CD4-positive, alpha-beta T cell treated with Interferon gamma for 1 hour (primary cell): ENCODE measurements around the gene PSMD1.
"Not testable (repeated sequence)": the region's sequence is repeated elsewhere in the genome, so short reads cannot be mapped to it uniquely, and the experiment has no call there.

ENCODE experiments used
- DNase-seq: peaks from one replicate; pipeline ENCODE4 v3.0.0-alpha.2; 2020

PSMD1 gene

DNA sequence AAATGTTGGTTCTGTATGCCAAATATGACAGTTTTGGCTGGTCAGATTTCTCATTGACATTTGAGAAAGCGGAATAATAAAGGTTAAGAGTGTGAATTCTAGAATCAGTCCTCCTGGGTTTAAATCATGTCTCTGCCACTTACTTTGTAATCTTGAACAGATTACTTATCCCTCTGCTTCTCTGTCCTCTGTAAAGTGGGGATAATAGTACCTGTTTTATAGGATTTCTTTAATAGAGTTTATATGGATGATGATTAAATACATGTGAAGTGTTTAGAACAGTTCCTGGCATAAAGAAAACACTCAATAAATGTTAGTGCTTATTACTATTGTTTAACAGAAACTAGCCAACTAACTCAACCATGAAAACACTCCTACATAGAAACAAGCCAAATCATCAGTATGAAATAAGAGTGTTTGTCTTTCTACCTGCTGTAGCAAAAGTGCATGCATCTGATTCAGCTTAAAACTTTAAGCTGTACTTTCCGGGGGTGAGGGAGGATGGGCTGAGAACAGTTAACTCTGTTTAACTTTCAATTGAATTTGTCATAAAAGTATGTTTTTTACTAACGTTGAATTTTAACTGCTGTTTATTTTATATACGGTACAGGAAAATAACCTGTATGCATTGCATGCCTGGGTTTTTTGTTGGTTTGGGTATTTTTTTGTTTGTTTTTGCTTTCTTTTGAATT, 61.4 kb downstream of the PSMD1 start:
- no peak for DNase-seq

DNA sequence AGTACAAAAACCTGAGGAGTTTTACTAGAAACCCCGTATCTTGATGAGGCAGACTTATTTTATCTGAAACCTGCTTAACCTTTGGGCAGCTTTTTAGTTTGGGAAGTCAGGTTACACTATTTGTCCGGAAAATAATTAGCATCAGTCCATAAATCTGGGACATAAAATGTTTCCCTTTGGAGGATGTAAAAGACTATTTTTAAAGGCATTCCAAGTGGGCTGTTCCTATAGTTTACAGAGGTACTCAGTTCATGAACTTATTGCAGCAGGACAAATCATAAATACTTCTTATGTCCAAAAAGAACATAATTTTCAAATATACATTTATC, 61.9 kb downstream of the PSMD1 start:
- DNase-seq: no peak

DNA sequence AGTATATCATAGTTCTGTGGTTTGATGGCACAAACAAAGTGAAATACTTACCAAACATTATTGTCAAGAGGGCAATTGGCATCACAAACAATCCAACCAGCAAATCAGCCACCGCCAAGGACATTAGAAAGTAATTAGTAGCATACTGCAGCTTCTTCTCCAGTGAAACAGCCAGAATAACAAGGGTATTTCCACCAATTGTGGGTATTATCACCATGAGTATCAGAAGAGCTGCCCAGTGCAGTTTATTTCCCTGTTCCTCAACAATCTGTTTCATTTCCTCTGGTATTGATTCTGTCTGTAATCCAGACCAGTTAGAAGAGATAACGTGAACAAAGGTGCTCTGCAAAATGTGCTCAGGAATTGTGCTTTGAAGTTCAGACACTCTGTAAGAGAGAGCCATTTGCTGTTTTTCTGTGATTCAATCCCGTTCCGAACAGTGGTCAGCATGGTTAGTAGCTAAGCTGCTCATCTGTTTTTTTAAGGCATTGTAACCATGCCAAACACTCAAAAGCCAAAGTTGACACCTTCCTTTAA, 66.8 kb downstream of the PSMD1 start:
- no peak for DNase-seq

DNA sequence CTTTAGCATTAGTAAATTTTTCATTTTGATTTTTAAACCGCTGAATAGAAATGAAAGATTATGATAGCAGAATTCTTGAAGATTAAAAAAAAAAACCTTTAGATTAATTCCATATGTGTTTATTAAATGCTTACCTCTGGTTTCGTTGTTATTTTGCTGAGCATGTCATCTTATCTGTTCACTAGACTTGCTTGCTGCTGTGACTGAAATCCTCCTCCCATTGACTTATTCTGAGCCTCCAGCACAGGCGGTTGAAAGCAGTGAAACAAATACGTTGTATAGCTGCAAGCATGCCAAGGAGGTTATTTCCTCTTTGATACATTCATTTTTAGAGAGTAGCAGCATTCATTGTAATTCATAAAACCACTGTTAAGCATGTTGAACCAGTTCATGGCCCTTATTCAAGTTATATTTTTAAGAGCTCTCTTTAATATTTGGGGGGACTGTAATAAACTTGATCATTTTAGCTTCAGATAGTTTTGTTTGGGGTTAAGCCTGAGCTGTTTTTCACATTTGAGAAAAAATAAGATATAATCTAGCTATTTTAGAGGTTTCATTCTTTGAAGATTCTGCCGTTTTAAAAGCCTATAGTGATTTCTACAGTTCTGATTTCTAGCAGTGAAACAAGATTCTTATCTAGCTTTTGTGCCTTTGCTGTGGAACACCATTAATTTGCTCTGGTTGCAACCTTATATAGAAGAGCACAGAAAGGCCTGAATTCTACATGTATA, 68.3 kb downstream of the PSMD1 start, which contains the start of gene HTR2B:
TSS of gene HTR2B (minus strand) at position 205 of the 731 bp plus-strand sequence. CDS start 1,278 bp downstream, outside the sequence.
- DNase-seq: no peak

DNA sequence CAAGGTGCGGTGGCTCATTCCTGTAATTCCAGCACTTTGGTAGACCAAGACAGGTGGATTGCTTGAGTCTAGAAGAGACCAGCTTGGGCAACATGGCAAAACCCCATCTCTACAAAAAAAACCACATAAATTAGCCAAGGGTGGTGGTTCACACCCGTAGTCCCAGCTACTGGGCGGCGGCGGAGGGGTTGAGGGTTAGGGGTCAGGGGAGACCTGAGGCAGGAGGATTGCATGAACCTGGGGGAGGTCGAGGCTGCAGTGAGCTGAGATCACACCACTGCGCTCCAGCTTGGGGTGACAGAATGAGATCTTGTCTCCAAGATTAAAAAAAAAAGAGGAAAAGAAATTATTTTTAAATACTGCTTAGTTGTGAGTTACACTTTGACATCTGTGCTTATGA, 69.5 kb downstream of the PSMD1 start:
- no peak for DNase-seq

DNA sequence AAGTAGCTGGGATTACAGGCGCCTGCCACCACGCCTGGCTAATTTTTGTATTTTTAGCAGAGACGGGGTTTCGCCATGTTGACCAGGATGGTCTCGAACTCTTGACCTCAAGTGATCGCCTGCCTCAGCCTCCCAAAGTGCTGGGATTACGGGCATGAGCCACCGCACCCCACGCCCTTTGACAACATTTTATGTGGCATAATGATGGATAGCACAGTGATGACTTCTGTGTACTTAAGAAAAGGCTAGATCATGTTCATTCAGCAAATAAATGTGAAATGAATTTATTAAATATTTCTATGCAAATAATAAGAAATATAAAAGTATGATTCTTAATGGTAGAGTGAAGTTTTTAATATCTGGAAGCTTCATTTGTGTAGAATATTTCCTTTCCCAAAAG, 70.8 kb downstream of the PSMD1 start:
- DNase-seq: no peak

DNA sequence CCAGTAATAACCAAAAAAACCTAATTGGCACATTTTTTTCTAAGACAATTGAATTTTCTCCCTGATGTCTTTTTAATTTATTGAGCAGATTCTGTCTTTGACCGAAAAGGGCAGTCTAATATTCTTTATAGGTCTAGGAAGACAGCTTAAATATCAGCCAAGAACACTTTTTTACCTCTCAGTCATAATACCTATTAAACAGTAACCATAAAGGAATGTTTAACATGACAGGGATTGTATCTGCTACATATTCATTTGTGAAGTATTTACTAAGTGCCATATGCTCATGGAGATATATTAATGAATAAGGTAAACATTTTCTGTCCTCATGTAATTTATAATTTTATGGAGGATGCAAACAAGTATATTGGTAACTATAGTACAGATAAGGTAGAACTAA, 71.3 kb downstream of the PSMD1 start:
- no peak for DNase-seq

DNA sequence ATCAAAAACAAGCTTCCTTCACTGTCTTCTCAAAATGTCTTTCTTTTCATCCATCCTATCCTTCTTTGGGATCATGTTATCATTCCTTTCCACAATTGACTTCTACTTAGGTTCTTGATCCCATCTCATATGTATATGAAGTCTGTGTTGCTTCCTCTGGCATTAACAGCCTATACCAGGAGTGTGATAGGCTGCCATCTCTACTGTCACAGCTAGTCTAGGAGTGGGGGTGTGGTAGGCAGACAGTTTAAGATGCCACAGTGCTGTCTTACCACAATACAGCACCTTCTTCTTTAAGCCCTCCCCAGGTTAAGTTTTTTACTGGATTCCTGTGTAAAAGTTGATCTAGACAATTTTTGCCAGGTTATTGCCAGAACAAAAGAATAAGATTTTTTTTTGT, 71.9 kb downstream of the PSMD1 start:
- DNase-seq: no peak

DNA sequence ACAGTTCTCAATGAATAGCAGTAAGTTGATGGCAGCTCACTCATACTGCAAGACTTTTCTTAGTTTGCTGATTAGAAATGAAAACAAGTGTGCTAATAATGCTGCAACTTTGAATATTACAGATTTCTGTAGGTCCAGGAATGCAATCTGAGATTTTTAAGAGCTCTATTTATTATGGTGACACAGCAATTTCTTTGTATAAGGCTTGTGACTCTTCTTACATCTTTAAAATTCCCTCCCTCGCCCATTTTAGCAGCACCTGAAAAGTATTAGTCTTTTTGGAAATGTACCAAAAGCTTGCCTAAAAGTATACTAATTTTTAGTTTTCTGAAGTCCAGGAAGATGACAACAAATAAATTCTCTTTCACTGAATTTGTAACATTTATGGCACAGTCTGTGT, 72.5 kb downstream of the PSMD1 start:
- no peak for DNase-seq

DNA sequence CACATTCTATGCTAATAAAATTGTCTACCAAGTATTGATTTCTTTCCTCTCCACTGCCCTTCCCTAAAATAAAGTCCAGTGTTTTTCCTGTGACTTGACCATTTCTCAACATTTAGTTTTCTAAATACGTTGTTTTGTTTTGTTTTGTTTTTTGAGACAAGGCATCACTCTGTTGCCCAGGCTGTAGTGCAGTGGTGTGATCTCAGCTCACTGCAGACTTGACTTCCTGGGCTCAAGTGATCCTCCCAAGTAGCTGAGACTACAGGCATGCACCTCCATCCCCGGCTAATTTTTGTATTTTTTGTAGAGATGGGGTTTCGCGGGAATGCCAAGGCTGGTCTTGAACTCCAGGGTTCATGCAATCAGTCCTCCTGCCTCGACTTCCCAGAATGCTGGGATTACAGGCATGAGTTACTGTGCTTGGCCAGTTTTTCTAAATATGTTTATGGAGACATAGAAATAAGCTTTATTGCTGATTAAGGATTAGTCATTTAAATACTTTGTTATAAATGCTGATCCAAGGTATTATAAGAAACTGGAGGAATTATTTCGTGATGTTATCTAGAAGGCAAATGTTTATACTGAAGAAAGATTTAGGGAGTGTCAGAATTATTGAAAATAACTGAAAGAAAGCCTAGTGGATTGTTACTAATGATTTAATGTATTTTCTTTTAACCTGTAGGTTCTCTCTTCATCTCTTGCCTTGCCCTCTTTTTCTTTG, 73.8 kb downstream of the PSMD1 start:
- DNase-seq: no peak

DNA sequence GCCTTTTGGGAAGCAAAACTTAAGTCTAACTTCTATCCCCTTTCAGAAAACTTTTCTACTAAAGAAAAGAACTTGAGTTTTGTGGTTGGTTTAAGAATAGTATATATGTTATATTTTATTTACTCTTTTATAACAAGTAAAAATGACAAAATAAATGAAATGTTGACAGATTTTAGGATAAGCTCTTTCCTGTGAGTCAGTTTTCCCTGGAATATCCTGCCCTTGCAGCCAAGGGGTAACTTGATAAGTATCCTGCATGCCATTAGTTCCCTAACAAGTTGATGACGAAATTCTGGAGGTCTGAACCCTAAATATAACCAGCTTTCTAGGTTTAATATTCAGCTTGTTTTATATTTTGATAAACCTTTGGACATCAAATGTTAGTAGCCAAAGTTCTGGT, 75.5 kb downstream of the PSMD1 start:
- DNase-seq: no peak

DNA sequence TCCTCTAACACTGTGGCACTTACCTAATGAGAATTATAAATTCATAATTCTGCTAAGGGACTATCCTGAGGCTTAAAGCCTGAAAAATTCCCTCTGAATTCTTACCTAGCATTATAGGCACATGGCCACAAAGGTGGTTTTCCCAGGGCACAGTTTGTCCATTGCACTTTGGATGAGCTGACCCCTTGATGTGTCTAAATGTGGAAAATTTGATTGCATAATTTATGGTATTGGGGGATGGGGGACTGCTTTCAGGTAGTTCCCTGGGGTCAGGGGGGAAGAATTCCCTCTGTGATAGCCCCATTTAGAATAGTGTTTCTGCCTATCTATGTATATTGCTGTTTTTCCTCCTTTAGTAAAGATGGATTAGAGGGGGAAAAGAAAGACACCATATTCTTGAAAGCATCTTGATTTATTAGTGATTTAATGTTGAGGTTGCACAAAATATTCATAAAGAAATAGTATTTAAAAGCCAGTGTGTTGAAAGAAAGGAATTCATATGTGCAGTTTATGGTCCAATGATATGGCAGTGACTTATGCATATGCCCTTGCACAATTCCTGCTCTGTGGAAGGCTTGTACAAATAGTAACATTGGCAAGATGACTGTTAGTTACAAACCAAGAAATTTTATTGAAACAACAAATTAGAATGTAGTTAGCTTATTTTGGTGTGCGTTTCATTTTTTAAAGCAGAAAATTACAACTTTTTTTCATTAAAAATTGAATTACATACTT, 76.9 kb downstream of the PSMD1 start:
- DNase-seq: no peak

DNA sequence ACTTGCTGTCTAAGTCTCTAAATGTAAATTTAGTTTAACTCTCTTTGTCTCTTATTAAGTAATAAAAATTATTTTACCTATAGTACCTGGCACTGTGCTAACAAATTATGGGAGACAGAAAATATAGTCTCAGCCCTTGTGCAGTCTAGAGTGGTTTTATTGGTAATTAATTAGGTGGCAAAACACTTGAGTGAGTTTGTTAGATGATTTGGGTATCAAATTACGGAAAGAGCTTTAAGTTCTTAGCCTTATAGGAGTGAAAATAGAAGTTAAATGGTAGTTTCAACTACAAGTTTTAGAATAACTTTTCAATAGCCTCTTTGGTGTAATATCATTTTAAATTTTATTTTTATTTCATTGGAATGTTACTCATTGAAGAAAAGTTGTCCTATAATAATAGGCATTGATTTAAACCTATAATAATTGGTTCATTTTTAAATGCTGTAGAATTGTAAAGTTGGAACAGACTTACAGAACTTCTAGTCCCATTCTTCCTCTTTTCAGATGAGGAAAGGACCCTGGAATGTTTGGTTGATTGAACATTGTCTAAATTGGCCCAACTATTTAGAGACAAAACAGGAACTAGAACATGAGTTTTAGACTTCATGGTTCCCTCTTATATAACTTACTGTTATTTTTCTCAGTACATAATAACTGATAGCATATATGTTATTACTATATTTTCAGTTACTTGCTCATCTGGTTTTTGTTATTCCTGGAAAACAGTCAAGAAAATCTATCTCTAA, 78.4 kb downstream of the PSMD1 start:
- DNase-seq: no peak

DNA sequence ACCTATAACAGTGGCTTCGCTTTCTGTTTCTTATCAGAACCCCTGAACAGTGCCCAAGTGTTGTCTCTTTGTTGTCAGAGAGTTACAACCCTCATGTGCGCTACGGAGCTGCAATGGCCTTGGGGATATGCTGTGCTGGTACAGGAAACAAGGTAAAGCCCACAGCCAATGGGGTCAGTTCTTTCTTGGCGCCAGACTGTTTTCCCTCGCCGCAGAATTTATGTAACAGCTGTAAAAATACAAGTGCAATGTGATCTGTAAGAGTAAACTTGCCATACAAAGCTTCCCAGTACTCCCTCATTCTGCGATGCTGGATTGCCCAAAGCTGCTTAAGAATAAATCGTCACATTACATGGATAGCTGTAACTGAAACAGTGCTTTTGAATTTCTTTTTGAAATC, 82.0 kb downstream of the PSMD1 start:
- no peak for DNase-seq

DNA sequence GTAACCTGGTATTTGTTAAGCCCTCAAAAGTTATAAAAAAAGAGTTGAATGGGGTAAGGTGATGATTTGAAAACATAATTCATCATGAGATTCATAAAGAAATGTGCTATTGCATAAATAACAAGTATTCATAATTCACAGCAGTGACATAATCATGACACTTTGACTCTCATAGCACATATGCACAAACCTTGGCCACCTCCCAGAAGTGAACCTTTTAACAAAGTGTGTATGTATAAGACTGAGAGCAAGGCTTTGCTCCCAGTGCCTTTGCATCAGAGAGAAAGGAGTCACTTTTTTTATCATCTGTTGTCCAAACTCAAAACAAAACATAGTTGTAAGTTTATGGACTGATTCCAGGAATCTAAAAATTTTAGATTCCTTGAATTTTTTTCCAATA, 83.1 kb downstream of the PSMD1 start:
- DNase-seq: no peak

DNA sequence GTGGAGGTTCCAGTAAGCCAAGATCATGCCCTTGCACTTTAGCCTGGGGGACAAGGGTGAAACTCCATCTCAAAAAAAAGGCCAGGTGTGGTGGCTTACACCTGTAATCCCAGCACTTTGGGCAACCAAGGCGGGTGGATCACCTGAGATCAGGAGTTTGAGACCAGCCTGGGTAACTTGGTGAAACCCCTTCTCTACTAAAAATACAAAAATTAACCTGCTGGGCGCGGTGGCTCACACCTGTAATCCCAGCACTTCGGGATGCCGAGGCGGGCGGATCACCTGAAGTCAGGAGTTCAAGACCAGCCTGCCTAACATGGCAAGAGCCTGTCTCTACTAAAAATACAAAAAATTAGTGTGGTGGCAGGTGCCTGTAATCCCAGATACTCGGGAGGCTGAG, 84.1 kb downstream of the PSMD1 start:
- not testable (repeated sequence) for DNase-seq

DNA sequence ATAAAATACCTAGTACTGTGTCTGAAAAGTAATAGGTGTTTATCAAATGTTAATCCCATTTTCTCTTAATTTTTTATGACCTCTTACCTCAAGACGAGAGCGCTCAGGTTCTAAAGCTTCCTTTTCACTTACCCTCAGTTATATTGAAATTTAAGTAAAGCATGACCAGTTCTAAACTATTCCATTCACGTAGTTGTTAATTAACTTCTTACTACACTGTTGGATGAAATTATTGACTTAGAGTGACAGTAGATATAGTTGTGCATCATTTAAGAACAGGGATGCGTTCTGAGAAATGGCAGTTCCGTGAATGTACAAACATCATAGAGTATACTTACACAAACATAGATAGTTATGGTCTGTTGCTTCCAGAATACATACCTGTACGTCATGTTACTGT, 88.2 kb downstream of the PSMD1 start:
- DNase-seq: no peak

DNA sequence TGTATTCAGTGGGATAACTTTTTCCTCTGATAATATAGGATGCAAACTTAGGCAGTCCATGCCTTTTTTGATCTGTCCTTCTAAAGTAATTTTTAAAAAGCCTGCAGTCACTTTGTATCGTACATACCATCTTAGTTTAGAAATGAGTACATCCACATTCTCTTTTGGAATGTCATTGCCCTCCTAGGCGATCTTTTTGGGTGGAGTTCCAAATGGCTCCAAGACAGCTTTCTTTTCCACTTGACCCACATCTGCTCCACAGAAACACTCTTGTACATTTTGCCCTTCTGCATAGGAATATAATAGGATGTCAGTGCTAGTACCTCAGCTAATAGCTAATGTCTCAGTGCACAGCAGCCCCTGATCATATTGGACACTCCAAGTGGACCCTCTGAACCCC, 90.0 kb downstream of the PSMD1 start:
- DNase-seq: no peak

DNA sequence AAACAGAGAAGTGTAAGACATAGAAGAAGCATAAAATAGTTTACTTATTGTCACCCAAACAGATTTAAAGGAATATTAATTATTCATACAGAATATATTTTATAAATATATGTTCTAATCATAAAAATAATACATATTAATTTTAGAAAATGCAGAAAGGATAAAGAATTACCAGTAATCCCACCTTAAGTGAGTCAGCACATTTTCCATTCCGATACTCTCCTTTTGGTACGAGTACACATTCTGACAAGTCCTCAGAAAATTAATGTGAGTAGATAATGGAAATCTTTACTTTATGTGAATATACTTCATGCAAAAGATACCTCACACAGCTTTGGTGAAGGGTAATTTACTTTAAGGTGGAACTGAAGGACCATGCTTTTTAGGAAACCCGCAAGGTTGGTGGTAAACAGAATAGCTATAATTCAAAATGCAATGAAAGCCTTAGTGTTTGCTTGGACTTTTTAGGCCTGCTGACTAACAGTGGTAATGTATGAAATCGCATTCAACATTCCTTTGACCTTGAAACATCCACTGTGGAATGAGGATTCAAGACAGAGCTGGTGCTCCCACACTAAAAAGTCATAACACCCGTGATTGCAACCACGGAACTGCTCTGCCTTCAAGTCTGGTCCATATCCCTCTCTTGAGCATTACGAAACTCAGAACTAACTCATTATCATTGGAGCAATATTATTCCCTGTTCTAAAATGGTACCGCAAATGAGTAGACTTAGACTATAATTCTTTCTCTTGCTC, 96.3 kb downstream of the PSMD1 start:
- DNase-seq: no peak

DNA sequence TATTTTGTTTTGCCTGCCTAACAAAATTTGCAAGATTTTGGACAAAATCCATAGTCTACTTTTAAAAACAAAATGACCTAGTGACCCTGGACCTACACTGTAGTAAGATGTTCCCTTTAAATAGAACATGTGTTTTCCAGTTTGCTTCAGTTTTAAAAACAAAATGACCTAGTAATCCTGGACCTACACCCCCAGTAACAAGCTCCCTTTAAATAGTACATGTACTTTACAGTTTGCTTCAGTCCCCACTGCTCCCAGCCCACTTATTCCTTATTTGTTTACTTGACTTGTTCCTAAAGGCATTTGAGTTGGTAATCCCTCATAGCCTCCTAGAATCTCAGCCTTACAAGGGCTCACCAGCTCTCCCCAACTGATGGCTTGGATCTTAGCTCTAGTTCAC, 102.6 kb downstream of the PSMD1 start:
- no peak for DNase-seq

DNA sequence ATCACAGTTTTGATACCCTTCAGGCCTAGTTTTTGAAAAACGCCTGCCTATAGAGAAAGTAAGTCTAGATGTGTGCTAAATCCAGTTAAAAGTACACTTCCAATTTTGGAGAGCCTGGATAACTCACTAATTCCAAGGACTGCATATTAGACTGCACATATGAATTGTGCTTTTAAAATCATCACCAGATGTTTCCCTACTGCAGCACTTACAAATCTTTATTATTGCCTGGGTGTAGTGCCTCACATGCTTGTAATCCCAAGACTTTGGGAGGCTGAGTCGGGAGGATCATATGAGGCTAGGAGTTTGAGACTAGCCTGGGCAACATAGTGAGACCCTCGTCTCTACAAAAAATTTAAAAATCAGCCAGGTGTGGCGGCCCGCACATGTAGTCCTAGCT, 104.0 kb downstream of the PSMD1 start:
- DNase-seq: no peak
